ENCODE results near the gene SEL1L3. TPM values are rescaled to one million over a fixed set of nuclear protein-coding genes. Genes with fewer than 3 reads are reported as not detected.

SEL1L3 gene
- total and polyA plus RNA-seq, 2 of the 13 experiments (the other 11 are each of a cell fraction or from before 2014, with no cell fraction given): 0.28 to 1.1 TPM

GRCh38 chr4:25905371-25905770, 42.6 kb upstream of the SEL1L3 start:
- Histone ChIP-seq H3K4me3 (replicated peaks in 1 of 3; ENCODE audit: insufficient read depth in 1 of 3, low read depth in 2 of 3, low read length in 3 of 3) (no peak overlapping the region), H3K79me2 (ENCODE audit: insufficient read depth, low read length) (no peaks in the 10 kb centered on the region), H3K27me3 (ENCODE audit: control insufficient read depth in 1 of 2, insufficient read depth in 2 of 2, low read length in 2 of 2) (no peaks in the 10 kb centered on the region), H3K27ac (ENCODE audit: extremely low read length, insufficient read depth, low read length) (no peak overlapping the region), H3K9me3 (ENCODE audit: low read length) (no peaks in the 10 kb centered on the region), H3K4me1 (ENCODE audit: insufficient read depth, low read length) (peaks cover 28% of the 10 kb centered on the region), H3K36me3 (replicated peaks in 1 of 2; ENCODE audit: control insufficient read depth in 1 of 2, insufficient read depth in 2 of 2, low read length in 2 of 2) (no peaks in the 10 kb centered on the region), H3K9ac (ENCODE audit: insufficient read depth, low read depth, low read length) (no peak overlapping the region), H4K20me1 (ENCODE audit: insufficient read depth, low read length) (no peaks in the 10 kb centered on the region), H3K4me2 (ENCODE audit: low read depth, low read length) (no peak overlapping the region), H2AFZ (ENCODE audit: low read length) (no peak overlapping the region)
- TF ChIP-seq GLI4 (CRISPR knock-in tag; IDR thresholded peaks at IDR 0.05; ENCODE audit: borderline replicate concordance) (no peak), JUND (CRISPR knock-in tag; IDR thresholded peaks at IDR 0.05) (no peak), ZNF772 (CRISPR knock-in tag; IDR thresholded peaks at IDR 0.05) (no peak), HMG20B (CRISPR knock-in tag; conservative IDR thresholded peaks at IDR 0.05) (no peak), ZNF317 (CRISPR knock-in tag; IDR thresholded peaks at IDR 0.05) (no peak), ZBTB2 (CRISPR knock-in tag; IDR thresholded peaks at IDR 0.05; ENCODE audit: low read depth) (no peak), ZNF773 (CRISPR knock-in tag; IDR thresholded peaks at IDR 0.05; ENCODE audit: borderline replicate concordance) (no peak), ISX (CRISPR knock-in tag; conservative IDR thresholded peaks at IDR 0.05) (no peak), ZNF501 (CRISPR knock-in tag; IDR thresholded peaks at IDR 0.05) (no peak), ZNF251 (CRISPR knock-in tag; IDR thresholded peaks at IDR 0.05) (no peak), ZNF775 (CRISPR knock-in tag; IDR thresholded peaks at IDR 0.05; ENCODE audit: borderline replicate concordance) (no peak), AKAP8 (CRISPR knock-in tag; IDR thresholded peaks at IDR 0.05) (no peak)
- ChIA-PET POLR2A (no interaction called here), CTCF (ENCODE audit: low intra/inter-chr PET ratio, low total read pairs) (no interaction called here)
- 96% methylated on average over 4 of the region's 4 CpGs for WGBS (ENCODE audit: low lambda C conversion rate)
- ATAC-seq: no peak
- BruUV-seq (replicated peaks): no TSS peak
- intact Hi-C loops (cut with micrococcal nuclease; ENCODE audit: unreplicated experiment): no loop called here
- in situ Hi-C loops (cut with HindIII; ENCODE audit: extremely low pct_ligation_motif_present, low pct_unique_long_range_greater_than_20kb): no loop called here
- FAIRE-seq: no peak
- no peak for DNase-seq (ENCODE audit: low spot score)

Data from HepG2 (cell line).